Endothelial cell of umbilical vein (primary cell): ENCODE data around the gene BRME1. TPM values are rescaled to one million over a fixed set of nuclear protein-coding genes. Genes with fewer than 3 reads are reported as not detected.

Experiments used
- BruUV-seq: library from RNA; stranded (reverse); fragments of 400-500 nt; replicated peaks from 2 replicates; lab custom pipeline; 2021; lab: Mats Ljungman, UMichigan
- CTCF ChIA-PET: fragments of 300-600, 350-600 bp; sonication (Branson Sonifier 250); formaldehyde crosslinking; loops from one replicate; lab custom pipeline; 2021; ENCODE audit warnings: antibody characterized with exemption, inconsistent platforms; lab: Charles Lee
- POLR2A ChIA-PET: fragments of 300-600, 350-600 bp; sonication (Branson Sonifier 250); formaldehyde crosslinking; loops from one replicate; lab custom pipeline; 2021; ENCODE audit warnings: antibody characterized with exemption, inconsistent platforms; lab: Charles Lee
- DNase-seq: peaks from one replicate; pipeline ENCODE4 v3.0.0-alpha.2; 2011; ENCODE audit warnings: low read depth, low spot score
- FAIRE-seq: peaks from 2 replicates; lab custom pipeline; 2011; peaks lifted over from hg19 to GRCh38; lab: Jason Lieb, UNC
- H2AFZ ChIP-seq: 2 replicates; pipeline ENCODE4 v1.6.0; 2012; ENCODE audit warnings: low read depth, low read length, control low read depth, inconsistent platforms
- H3K27ac ChIP-seq: 2 replicates; pipeline ENCODE4 v1.5.1; 2011; ENCODE audit warnings: low read depth, mild to moderate bottlenecking, control low read depth, low read length, moderate library complexity; ENCODE audit not compliant: insufficient read depth
- H3K27me3 ChIP-seq, 2 experiments: 2 replicates each; pipeline versions ENCODE4 v1.6.0 to v1.6.1; 2011; ENCODE audit warnings: low read length in 2 of 2, mixed read lengths in 1 of 2; ENCODE audit not compliant: control insufficient read depth in 2 of 2, insufficient read depth in 2 of 2
- H3K36me3 ChIP-seq, 2 experiments: 2 replicates in 1 of 2; 3 replicates in 1 of 2; pipeline ENCODE4 v1.5.1; 2011; ENCODE audit warnings: low read length in 2 of 2, mild to moderate bottlenecking in 1 of 2, moderate library complexity in 1 of 2; ENCODE audit not compliant: control insufficient read depth in 2 of 2, insufficient read depth in 2 of 2; ENCODE audit errors: extremely low read depth in 1 of 2
- H3K4me1 ChIP-seq: 3 replicates; pipeline ENCODE4 v1.5.1; 2011; ENCODE audit warnings: mild to moderate bottlenecking, low read length; ENCODE audit not compliant: control insufficient read depth, insufficient read depth; ENCODE audit errors: extremely low read depth
- H3K4me2 ChIP-seq: 2 replicates; pipeline ENCODE4 v1.6.1; 2011; ENCODE audit warnings: low read length, control low read depth, mixed read lengths; ENCODE audit not compliant: insufficient read depth
- H3K4me3 ChIP-seq, 3 experiments: fragments of 200-600 bp in 1 of 3; sonication (generic), shearing (Covaris generic) in 1 of 3; replicated peaks in 1 of 3; 2 replicates each; pipeline ENCODE4 v1.5.1; 2011 to 2016; ENCODE audit warnings: control low read depth in 3 of 3, low read length in 3 of 3, mild to moderate bottlenecking in 2 of 3, inconsistent platforms in 1 of 3, low read depth in 1 of 3, moderate library complexity in 1 of 3; ENCODE audit not compliant: insufficient read depth in 1 of 3
- H3K79me2 ChIP-seq: 2 replicates; pipeline ENCODE4 v1.6.0; 2012; ENCODE audit warnings: low read length, inconsistent platforms; ENCODE audit not compliant: control insufficient read depth, insufficient read depth
- H3K9ac ChIP-seq: replicated peaks from 2 replicates; pipeline ENCODE3; 2011; ENCODE audit warnings: low read length, control low read depth; ENCODE audit not compliant: insufficient read depth; ENCODE audit errors: extremely low read depth
- H3K9me1 ChIP-seq: replicated peaks from 3 replicates; pipeline ENCODE4 v1.6.0; 2011; ENCODE audit warnings: mild to moderate bottlenecking, low read length; ENCODE audit not compliant: control insufficient read depth, insufficient read depth; ENCODE audit errors: extremely low read depth
- H3K9me3 ChIP-seq: replicated peaks from 2 replicates; pipeline ENCODE4 v1.5.1; 2012; ENCODE audit warnings: low read length, inconsistent platforms; ENCODE audit not compliant: control insufficient read depth, insufficient read depth
- H4K20me1 ChIP-seq: replicated peaks from 2 replicates; pipeline ENCODE3; 2011; ENCODE audit warnings: mild to moderate bottlenecking, low read length; ENCODE audit not compliant: control insufficient read depth, insufficient read depth; ENCODE audit errors: extremely low read depth
- EZH2 ChIP-seq: IDR thresholded peaks from 2 replicates; pipeline ENCODE4 v1.6.1; 2012; ENCODE audit warnings: borderline replicate concordance, low read depth, mild to moderate bottlenecking, moderate library complexity, low read length, inconsistent platforms; ENCODE audit not compliant: severe bottlenecking
- FOS ChIP-seq: IDR thresholded peaks from 2 replicates; pipeline ENCODE4 v1.6.1; 2011; ENCODE audit warnings: mild to moderate bottlenecking, low read length, moderate library complexity, borderline replicate concordance; ENCODE audit not compliant: insufficient read depth
- GATA2 ChIP-seq: IDR thresholded peaks from 2 replicates; pipeline ENCODE4 v1.7.0; 2011; ENCODE audit warnings: low read depth, mild to moderate bottlenecking, moderate library complexity, mixed read lengths, low read length; ENCODE audit not compliant: insufficient read length, insufficient read depth
- JUN ChIP-seq: IDR thresholded peaks from 2 replicates; pipeline ENCODE4 v1.6.1; 2011; ENCODE audit warnings: borderline replicate concordance, low read depth; ENCODE audit not compliant: insufficient read length, insufficient read depth
- MYC ChIP-seq: IDR thresholded peaks from one replicate; pipeline ENCODE4 v1.6.1; 2011; ENCODE audit warnings: mild to moderate bottlenecking, low read depth, low read length
- POLR2A ChIP-seq: IDR thresholded peaks from 2 replicates; pipeline ENCODE4 v1.6.1; 2012; ENCODE audit warnings: low read depth, mild to moderate bottlenecking, control low read depth, low read length
- POLR2AphosphoS5 ChIP-seq: IDR thresholded peaks from 2 replicates; pipeline ENCODE4 v1.6.1; 2012; ENCODE audit warnings: low read depth, mild to moderate bottlenecking, control low read depth, low read length, moderate library complexity; ENCODE audit not compliant: insufficient read depth
- dilution Hi-C: fragments of 300-500 bp; cut with MboI; formaldehyde crosslinking; loops from one replicate; pipeline ENCODE4 v1.15.0; 2019; ENCODE audit warnings: low sequenced_read_pairs; ENCODE audit not compliant: extremely low pct_ligation_motif_present
- intact Hi-C: fragments of 100-400 bp; cut with micrococcal nuclease; formaldehyde crosslinking; loops from one replicate; pipeline ENCODE4 v1.10.0; 2022
- polyA plus RNA-seq, 4 experiments: library from polyadenylated mRNA; depleted of rRNA in 3 of 4; stranded (reverse) in 3 of 4; unstranded in 1 of 4; fragments of >200 nt; gene quantifications; 2 replicates each; pipeline versions ENCODE4 v1.2.1 to v1.2.3, GENCODE V29; 2011 to 2012; ENCODE audit warnings: missing spikeins in 1 of 4
- total RNA-seq: library from RNA; stranded (reverse); gene quantifications from 2 replicates; pipeline ENCODE4 v1.2.3, GENCODE V29; 2021
- TF ChIP-seq, protein P1 (sequence below): IDR thresholded peaks from 2 replicates; pipeline ENCODE4 v1.6.1; 2011; ENCODE audit not compliant: insufficient read depth, insufficient read length
- TF ChIP-seq, protein P2 (sequence below), 2 donors: IDR thresholded peaks; 1 replicate in 1 of 2; 2 replicates in 1 of 2; pipeline ENCODE4 v1.5.1; 2011; ENCODE audit warnings: low read length in 2 of 2, mild to moderate bottlenecking in 2 of 2, moderate library complexity in 2 of 2, control low read depth in 1 of 2, inconsistent platforms in 1 of 2, low read depth in 1 of 2; ENCODE audit not compliant: insufficient read depth in 1 of 2; ENCODE audit errors: extremely low read depth in 1 of 2

BRME1 gene
- total and polyA plus RNA-seq, 2 donors (not counting 3 experiments of a cell fraction or from before 2014, with no cell fraction given): 0.69 to 2.5 TPM

DNA sequence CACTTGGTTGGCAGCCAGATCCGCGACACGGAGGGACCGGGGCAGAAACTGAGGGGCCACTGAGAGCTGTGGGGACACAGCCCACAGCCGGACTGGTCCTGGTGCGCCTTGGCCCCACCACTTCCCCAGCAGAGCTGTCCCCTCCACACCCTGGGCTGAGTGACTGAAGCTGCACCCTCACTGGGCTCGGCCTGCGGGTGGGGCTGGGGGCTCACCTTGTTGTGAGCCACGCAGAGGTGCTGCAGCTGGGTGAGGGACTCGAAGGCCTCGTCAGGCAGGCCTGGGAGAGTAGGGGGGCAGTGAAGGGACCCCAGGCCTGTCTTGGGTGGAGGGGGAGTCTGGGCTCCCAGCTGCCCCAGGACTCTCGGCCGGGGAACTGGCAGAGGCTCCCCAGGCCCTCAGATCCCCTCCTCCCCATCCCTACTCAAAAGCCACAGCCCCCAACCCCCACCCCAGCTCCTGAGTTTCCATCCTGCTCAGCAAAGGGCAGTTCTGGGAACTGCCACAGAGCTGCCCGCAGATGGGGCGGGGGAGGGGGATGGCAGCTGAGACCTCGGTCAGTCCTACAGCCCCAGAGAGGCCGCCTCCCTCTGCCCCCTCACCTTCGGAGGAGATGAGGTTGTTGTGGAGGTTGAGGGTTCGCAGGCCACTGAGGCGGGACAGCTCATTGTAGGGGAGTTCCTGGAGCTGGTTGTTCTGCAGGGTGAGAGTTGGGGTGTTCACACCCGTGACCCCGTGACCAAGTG lies 30.0 kb upstream of the BRME1 start:
- Histone ChIP-seq H2AFZ (no peak overlapping the region), H3K79me2 (no peaks in the 10 kb centered on the region), H3K4me1 (no peaks in the 10 kb centered on the region), H3K27me3 (peaks cover 0 to 3% of the 10 kb centered on the region in 2 experiments), H3K9ac (no peak overlapping the region), H3K36me3 (no peaks in the 10 kb centered on the region), H3K9me1 (no peaks in the 10 kb centered on the region), H4K20me1 (no peaks in the 10 kb centered on the region), H3K9me3 (no peaks in the 10 kb centered on the region), H3K4me2 (no peak overlapping the region), H3K4me3 (no peak overlapping the region), H3K27ac (no peak overlapping the region)
- POLR2A ChIA-PET: no interaction called here
- no peak for FAIRE-seq
- TF ChIP-seq POLR2A: no peak
- TF ChIP-seq, protein P1, sequence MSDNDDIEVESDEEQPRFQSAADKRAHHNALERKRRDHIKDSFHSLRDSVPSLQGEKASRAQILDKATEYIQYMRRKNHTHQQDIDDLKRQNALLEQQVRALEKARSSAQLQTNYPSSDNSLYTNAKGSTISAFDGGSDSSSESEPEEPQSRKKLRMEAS: no peak
- TF ChIP-seq, protein P2, sequence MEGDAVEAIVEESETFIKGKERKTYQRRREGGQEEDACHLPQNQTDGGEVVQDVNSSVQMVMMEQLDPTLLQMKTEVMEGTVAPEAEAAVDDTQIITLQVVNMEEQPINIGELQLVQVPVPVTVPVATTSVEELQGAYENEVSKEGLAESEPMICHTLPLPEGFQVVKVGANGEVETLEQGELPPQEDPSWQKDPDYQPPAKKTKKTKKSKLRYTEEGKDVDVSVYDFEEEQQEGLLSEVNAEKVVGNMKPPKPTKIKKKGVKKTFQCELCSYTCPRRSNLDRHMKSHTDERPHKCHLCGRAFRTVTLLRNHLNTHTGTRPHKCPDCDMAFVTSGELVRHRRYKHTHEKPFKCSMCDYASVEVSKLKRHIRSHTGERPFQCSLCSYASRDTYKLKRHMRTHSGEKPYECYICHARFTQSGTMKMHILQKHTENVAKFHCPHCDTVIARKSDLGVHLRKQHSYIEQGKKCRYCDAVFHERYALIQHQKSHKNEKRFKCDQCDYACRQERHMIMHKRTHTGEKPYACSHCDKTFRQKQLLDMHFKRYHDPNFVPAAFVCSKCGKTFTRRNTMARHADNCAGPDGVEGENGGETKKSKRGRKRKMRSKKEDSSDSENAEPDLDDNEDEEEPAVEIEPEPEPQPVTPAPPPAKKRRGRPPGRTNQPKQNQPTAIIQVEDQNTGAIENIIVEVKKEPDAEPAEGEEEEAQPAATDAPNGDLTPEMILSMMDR (IDR thresholded peaks at IDR 0.05; ENCODE audit: extremely low read depth in 1 of 2, insufficient read depth in 1 of 2, low read depth in 1 of 2, low read length in 2 of 2): no peak
- TF ChIP-seq JUN: no peak
- no peak for TF ChIP-seq EZH2
- TF ChIP-seq GATA2: no peak
- no peak for TF ChIP-seq MYC
- no peak for TF ChIP-seq FOS
- no peak for TF ChIP-seq POLR2AphosphoS5
- BruUV-seq: no TSS peak
- intact Hi-C loops: no loop called here
- DNase-seq: no peak
- CTCF ChIA-PET: interaction anchor here (0.7 to 1.4 kb wide), 2 partner anchors 9 to 154 kb away, joined by 3 to 5 read pairs; no protein-coding TSS in a partner anchor
- dilution Hi-C loops: no loop called here
